ENCODE measurements around the gene PFN4.

GRCh38 chr2:24077879-24078278, 45.3 kb downstream of the PFN4 start:
- TF ChIP-seq CTCF (IDR thresholded peaks at IDR 0.05) (no peak), POLR2A (IDR thresholded peaks at IDR 0.05) (no peak)

All from esophagus squamous epithelium (tissue), 4 donors.